Gastroesophageal sphincter (tissue), 4 donors: ENCODE results near the gene PLCB1. TPM values are rescaled to one million over a fixed set of nuclear protein-coding genes. Genes with fewer than 3 reads are reported as not detected.

Experiments used
- ATAC-seq: fragments of 150-250 bp; one replicate; pipeline ENCODE4 v1.9.1; 2016; ENCODE audit warnings: mild to moderate bottlenecking, moderate library complexity
- H3K27ac ChIP-seq, 4 donors: fragments of 200-600 bp; sonication (generic) in 3 of 4; 1 replicate in 3 of 4; 2 replicates in 1 of 4; pipeline ENCODE4 v1.5.1; 2016 to 2019
- H3K27me3 ChIP-seq: fragments of 200-600 bp; sonication (generic); one replicate; pipeline ENCODE4 v1.5.1; 2019
- H3K36me3 ChIP-seq, 2 donors: fragments of 200-600 bp; sonication (generic); one replicate each; pipeline ENCODE4 v1.5.1; 2019; ENCODE audit warnings: control low read depth in 1 of 2
- H3K4me1 ChIP-seq, 3 donors: fragments of 200-600 bp; sonication (generic); 1 replicate in 2 of 3; 2 replicates in 1 of 3; pipeline ENCODE4 v1.5.1; 2016 to 2019; ENCODE audit warnings: control low read depth in 2 of 3
- H3K4me3 ChIP-seq, 2 donors: fragments of 200-600 bp; sonication (generic); one replicate each; pipeline ENCODE4 v1.5.1; 2019; ENCODE audit warnings: mild to moderate bottlenecking in 1 of 2, moderate library complexity in 1 of 2
- H3K9me3 ChIP-seq, 3 donors: fragments of 200-600 bp; sonication (generic); one replicate each; pipeline ENCODE4 v1.5.1; 2017 to 2019; ENCODE audit warnings: control low read depth in 2 of 3
- EP300 ChIP-seq: sonication (generic); formaldehyde crosslinking; IDR thresholded peaks from one replicate; pipeline ENCODE4 v1.6.1; 2017; ENCODE audit warnings: antibody characterized with exemption, mild to moderate bottlenecking
- POLR2A ChIP-seq, 2 donors: fragments of 450-650 bp; IDR thresholded peaks; one replicate each; pipeline ENCODE4 v1.6.1; 2017; ENCODE audit warnings: antibody characterized with exemption in 2 of 2, mild to moderate bottlenecking in 2 of 2, moderate library complexity in 1 of 2
- POLR2AphosphoS5 ChIP-seq: sonication (generic); formaldehyde crosslinking; IDR thresholded peaks from one replicate; pipeline ENCODE4 v1.6.1; 2017; ENCODE audit warnings: antibody characterized with exemption
- WGBS, 2 donors: methylation state at CpG; one replicate each; pipeline ENCODE4 v1.1.5; 2018; ENCODE audit warnings: low coverage in 1 of 2; 5-methylcytosine and 5-hydroxymethylcytosine counted together
- total RNA-seq, 4 donors: library from RNA; depleted of rRNA; stranded (reverse); fragments of >200 nt; gene quantifications; one replicate each; pipeline ENCODE4 v1.1.0, GENCODE V29; 2016
- TF ChIP-seq, protein P1 (sequence below), 4 experiments: fragments of 200-600 bp in 2 of 4; fragments of 450-650 bp in 2 of 4; sonication (generic) in 1 of 4; IDR thresholded peaks; one replicate each; pipeline ENCODE4 v1.5.1; 2017 to 2019; ENCODE audit warnings: antibody characterized with exemption in 4 of 4, mild to moderate bottlenecking in 2 of 4, moderate library complexity in 2 of 4

PLCB1 gene
- total RNA-seq, 4 donors from 2014 or later, result 60.8 to 104 (median 69.0) TPM

DNA sequence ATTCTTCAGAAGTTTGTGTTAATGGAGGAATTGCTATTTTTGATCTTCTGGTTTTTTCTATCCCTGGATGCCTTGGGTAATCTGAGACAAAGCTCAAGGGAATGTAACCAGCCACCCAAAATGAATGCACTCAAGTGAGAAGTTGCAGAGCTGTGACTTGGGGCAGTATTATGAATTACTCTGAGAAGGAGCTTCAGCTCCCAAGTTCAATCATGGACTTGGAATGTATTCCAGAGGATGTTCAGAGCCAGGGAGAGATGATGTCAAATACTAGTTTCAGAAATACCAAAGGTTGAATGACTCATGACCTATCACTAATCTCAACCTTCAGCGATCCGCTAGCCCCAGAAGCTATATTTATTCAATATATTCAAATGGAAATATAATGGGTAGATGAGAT lies 561.6 kb downstream of the PLCB1 start:
- 15 to 33% methylated on average over 2 of the region's 2 CpGs for WGBS, 2 donors
- Histone ChIP-seq H3K27ac (no peak overlapping the region), H3K36me3 (peaks cover 0 to 5% of the 10 kb centered on the region in 2 donors), H3K4me1 (peaks cover 0 to 8% (median 0%) of the 10 kb centered on the region in 3 donors), H3K9me3 (peaks cover 0 to 4% (median 0%) of the 10 kb centered on the region in 3 donors), H3K27me3 (no peaks in the 10 kb centered on the region), H3K4me3 (no peak overlapping the region)
- TF ChIP-seq, protein P1, sequence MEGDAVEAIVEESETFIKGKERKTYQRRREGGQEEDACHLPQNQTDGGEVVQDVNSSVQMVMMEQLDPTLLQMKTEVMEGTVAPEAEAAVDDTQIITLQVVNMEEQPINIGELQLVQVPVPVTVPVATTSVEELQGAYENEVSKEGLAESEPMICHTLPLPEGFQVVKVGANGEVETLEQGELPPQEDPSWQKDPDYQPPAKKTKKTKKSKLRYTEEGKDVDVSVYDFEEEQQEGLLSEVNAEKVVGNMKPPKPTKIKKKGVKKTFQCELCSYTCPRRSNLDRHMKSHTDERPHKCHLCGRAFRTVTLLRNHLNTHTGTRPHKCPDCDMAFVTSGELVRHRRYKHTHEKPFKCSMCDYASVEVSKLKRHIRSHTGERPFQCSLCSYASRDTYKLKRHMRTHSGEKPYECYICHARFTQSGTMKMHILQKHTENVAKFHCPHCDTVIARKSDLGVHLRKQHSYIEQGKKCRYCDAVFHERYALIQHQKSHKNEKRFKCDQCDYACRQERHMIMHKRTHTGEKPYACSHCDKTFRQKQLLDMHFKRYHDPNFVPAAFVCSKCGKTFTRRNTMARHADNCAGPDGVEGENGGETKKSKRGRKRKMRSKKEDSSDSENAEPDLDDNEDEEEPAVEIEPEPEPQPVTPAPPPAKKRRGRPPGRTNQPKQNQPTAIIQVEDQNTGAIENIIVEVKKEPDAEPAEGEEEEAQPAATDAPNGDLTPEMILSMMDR (IDR thresholded peaks at IDR 0.05), result no peak
- TF ChIP-seq POLR2AphosphoS5, result no peak
- no peak for TF ChIP-seq EP300
- no peak for TF ChIP-seq POLR2A (IDR thresholded peaks at IDR 0.05)
- ATAC-seq, result peak; percentile 31

DNA sequence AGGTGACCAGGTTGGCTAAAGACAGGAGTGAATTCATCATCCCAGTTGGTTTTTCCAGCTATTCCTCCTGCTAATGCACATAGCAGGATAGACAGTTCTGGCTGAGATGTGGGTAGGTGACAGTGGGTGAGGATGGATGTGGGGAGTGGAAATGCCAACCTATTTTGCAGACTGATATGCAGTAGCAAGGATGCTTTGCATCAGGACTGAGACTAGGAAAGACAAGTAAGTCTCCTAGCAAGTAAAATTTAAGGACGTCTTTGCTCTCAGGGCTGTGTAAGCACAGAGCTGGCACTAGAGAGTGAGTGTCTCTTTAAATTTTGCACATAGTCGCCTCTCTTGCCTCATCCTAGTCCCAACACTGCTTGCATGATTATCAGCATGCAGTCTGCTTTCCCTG lies 568.7 kb downstream of the PLCB1 start:
- WGBS, 2 donors, result 86 to 92% methylated on average over 2 of the region's 2 CpGs
- Histone ChIP-seq H3K27me3 (no peaks in the 10 kb centered on the region), H3K36me3 (peaks cover 0 to 36% of the 10 kb centered on the region in 2 donors), H3K4me1 (no peaks in the 10 kb centered on the region), H3K9me3 (no peaks in the 10 kb centered on the region), H3K27ac (no peak overlapping the region), H3K4me3 (no peak overlapping the region)
- ATAC-seq, result no peak
- TF ChIP-seq EP300 (no peak), POLR2A (IDR thresholded peaks at IDR 0.05) (no peak), POLR2AphosphoS5 (no peak)
- TF ChIP-seq, protein P1 (IDR thresholded peaks at IDR 0.05), result no peak

DNA sequence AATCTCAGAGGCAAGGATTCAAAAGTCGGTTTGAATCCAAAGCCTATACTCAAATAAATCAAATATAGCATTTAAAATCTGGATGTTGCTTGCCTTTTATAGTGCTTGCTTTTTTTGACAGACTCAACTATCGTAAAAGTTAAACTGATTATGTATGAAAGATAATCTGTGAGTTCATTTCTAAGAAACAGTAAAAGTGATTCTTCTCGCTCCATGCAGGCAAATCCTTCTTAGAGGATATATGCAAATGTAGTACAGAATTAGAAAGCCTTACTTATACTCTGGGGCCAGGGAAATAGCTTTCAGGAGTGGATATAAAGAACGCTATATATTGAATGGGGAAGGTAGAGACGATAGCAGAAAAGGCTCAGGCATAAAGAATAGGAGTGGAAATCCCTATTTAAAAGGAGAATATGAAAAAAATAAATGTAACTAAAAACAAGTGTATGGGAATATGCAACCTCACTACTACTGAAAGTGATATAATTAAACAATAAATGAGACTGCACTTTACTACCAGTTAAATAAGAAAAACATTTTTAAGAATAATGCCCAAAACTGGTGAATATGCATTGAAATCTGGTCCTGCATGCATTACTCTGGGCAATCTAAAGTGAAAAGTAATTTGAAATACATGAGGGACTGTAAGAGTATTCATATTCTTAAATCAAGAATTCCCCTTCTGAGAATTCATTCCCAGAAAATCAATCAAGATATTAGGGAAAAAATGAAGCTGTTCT lies 575.1 kb downstream of the PLCB1 start:
- WGBS, 2 donors, result 93 to 100% methylated on average over 4 to 5 of the region's 5 CpGs
- no peak overlapping the region for H3K27ac ChIP-seq
- ATAC-seq, result no peak
- no peaks in the 10 kb centered on the region for H3K9me3 ChIP-seq
- no peaks in the 10 kb centered on the region for H3K27me3 ChIP-seq
- H3K4me1 ChIP-seq, result no peaks in the 10 kb centered on the region
- no peak overlapping the region for H3K4me3 ChIP-seq
- no peak for TF ChIP-seq POLR2A (IDR thresholded peaks at IDR 0.05)
- TF ChIP-seq, protein P1 (IDR thresholded peaks at IDR 0.05), result no peak
- TF ChIP-seq EP300, result no peak
- no peak for TF ChIP-seq POLR2AphosphoS5
- peaks cover 0 to 47% of the 10 kb centered on the region in 2 donors for H3K36me3 ChIP-seq

DNA sequence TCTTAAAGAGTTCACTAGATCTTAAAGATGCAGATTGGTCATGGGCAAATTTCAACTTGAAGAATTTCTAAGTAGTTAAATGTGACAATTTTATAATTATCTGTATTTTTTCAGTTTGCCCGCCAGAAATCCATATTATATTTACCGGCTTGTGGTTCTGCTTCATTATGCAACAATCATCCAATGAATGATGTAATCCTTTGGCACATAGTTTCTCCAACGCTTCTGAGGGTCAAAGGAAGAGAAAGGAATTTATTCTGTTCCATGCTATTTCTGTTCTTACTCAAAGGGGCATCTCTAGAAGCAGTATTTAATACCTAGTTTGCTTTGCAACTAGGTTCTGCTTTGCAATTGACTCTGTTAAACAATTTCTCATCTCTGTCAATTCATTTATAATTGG lies 577.6 kb downstream of the PLCB1 start:
- WGBS, 2 donors, result 60 to 75% methylated on average over 3 of the region's 3 CpGs
- ATAC-seq, result no peak

More for the DNA sequence above, 577.6 kb downstream of the PLCB1 start:
- Histone ChIP-seq H3K4me1 (no peaks in the 10 kb centered on the region), H3K9me3 (no peaks in the 10 kb centered on the region), H3K4me3 (no peak overlapping the region), H3K36me3 (peaks cover 0 to 53% of the 10 kb centered on the region in 2 donors), H3K27me3 (no peaks in the 10 kb centered on the region), H3K27ac (no peak overlapping the region)
- TF ChIP-seq, protein P1 (IDR thresholded peaks at IDR 0.05), result no peak
- TF ChIP-seq POLR2A (IDR thresholded peaks at IDR 0.05) (no peak), EP300 (no peak), POLR2AphosphoS5 (no peak)
